ENCODE results near the gene PLCL2.

GRCh38 chr3:16927485-16927884 is 42.7 kb downstream of the PLCL2 start:
- TF ChIP-seq CTCF (IDR thresholded peaks at IDR 0.05) (no peak), POLR2A (IDR thresholded peaks at IDR 0.05) (no peak)
